ENCODE results near the gene CBX2.

DNA sequence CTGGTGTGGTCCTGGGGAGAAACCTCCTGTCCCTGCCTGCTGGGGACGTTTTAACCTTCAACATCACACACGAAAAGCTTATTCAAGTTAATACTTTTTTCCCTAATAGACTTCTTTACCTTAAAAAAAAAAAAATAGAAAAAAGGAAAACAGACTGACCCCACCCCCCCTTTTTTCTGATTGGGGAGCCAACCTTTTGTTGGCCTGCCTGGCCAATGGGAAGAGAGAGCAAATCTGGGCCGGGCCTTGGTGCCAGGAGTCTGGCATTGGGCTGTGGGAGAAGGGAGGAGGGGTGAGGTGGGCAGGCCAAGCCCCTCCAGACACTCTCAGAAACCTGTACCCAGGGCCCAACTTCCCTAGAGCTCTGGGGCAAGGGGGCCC is 16.0 kb downstream of the CBX2 start:
- TF ChIP-seq, protein P1, sequence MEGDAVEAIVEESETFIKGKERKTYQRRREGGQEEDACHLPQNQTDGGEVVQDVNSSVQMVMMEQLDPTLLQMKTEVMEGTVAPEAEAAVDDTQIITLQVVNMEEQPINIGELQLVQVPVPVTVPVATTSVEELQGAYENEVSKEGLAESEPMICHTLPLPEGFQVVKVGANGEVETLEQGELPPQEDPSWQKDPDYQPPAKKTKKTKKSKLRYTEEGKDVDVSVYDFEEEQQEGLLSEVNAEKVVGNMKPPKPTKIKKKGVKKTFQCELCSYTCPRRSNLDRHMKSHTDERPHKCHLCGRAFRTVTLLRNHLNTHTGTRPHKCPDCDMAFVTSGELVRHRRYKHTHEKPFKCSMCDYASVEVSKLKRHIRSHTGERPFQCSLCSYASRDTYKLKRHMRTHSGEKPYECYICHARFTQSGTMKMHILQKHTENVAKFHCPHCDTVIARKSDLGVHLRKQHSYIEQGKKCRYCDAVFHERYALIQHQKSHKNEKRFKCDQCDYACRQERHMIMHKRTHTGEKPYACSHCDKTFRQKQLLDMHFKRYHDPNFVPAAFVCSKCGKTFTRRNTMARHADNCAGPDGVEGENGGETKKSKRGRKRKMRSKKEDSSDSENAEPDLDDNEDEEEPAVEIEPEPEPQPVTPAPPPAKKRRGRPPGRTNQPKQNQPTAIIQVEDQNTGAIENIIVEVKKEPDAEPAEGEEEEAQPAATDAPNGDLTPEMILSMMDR (IDR thresholded peaks at IDR 0.05): no peak
- no peak for TF ChIP-seq POLR2A (IDR thresholded peaks at IDR 0.05)
